Germinal center (tissue), 1 donor: Measurements from ENCODE around the gene NPW.

Source experiments
- DNase-seq: peaks from one replicate; pipeline ENCODE4 v3.0.0; 2012; ENCODE audit warnings: mixed read lengths, low spot score

The NPW gene

DNA sequence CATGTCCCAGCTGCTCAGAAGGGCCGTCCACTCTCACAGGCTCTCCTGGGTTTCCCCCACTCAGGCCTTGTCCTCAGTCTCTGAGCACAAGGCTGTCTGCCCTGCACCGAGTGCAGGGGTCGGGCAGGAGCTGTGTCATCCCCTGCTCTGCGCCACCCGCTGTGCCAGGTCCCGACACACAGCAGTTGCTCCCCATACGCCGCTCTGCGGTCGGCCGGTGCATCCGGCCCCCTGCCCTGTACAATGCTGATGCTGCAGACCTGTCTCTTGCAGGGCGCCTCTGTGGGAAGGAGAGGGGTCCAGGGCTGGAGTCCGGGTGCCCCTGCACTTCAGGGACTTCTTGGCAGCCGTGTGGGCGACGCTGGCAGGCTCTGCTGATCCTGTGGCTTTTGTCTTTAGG, 34.3 kb downstream of the NPW start:
- no peak for DNase-seq

DNA sequence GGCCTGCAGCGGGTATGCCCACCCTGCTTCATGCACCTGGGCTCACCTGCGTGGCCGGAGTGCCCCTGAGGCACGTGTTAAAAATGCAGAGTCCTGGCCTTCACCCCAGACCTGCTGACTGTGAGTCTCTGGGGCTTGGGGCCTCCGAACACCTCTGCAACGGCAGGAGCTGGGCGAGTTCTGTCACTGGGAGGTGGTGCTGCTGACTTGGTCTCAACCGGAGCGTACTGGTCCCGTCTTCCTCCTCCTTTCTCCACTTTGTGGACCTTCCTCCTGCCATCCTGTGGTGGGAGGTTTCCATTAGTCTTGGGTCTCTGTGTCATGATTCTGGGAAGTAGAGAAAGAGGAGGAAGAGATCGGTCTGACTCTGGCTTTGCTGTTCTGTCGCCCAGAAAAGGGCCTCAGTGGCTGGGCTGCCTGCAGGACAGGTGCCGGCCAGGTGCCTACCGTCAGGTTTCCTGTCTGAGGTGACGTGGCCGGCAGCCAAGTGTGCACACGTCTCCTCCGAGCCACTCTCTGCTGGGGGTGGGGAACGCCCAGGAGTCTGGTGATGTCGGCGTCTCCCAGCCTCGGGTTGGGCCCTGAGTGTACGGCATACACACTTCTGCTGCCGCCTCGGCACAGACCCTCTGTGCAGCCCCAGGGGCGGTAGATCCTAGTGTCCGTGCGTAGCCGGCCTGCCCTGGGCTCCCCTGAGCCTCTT, 35.1 kb downstream of the NPW start:
- DNase-seq: no peak

DNA sequence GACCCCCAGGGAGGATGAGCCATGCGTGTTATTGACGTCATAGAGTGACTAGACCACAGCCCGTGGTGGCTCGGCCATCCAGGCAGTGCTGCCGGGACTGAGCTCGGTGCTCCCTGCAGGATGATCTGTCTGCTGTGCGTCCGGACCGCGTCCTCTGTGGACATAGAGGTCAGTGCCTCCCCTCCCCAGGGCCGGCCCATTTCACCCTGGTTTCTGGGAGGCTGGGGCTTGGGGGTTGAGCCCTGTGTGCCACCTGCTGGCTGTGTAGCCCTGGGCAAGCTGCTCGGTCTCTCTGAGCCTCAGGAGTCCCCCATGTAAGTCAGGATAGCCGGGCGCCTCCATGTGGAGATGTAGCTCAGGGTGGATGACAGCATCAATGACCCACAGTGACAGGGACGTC, 36.5 kb downstream of the NPW start:
- no peak for DNase-seq

DNA sequence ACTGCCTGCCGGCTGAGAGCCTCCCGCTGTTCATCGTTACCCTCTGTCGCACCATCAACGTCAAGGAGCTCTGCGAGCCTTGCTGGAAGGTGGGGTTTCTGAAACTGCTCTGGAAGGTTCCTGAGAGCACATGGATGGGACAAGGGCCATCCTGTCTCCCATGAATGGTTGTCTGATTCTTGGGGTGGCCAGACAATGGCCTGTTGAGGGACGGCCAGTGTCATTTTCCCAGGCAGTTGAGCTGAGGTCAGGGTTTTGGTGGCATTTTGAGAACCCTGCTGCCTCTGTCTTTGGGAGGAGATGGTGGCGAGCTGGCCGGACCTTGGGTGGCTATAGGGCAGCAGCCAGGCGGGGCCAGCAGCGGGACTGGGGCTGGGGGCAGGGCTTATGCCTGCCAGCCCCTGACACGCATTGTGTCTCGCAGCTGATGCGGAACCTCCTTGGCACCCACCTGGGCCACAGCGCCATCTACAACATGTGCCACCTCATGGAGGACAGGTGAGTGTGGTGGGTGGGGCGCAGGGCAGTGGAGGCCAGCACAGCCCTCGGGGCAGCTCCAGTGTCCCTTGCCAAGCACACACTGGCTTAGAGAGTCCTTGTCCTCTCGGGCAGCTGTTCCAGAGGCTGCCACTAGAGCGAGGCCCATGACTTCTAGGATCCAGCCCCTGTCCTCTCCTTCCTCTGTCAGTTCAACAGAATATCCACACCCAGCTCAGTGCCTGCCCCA, 37.3 kb downstream of the NPW start:
- DNase-seq: no peak

DNA sequence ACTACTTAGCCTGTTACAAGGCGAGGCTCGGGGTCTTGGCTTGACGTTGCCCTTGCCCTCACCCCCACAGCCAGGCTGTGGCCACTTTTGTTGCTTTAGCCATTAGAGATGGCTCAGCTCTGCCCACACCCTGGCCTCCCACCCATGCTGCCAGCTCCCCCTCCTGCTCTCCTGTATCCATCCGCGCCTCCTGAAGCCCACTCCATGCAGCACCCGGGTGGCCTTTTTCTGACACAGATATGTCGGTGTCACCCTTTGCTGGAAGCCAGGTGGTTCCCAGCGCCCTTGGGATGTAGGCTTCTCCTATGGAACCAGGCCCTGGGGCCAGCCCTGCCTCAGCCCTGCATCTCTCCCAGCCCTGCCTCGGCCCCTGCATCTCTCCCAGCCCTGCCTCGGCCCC, 37.9 kb downstream of the NPW start:
- DNase-seq: no peak

DNA sequence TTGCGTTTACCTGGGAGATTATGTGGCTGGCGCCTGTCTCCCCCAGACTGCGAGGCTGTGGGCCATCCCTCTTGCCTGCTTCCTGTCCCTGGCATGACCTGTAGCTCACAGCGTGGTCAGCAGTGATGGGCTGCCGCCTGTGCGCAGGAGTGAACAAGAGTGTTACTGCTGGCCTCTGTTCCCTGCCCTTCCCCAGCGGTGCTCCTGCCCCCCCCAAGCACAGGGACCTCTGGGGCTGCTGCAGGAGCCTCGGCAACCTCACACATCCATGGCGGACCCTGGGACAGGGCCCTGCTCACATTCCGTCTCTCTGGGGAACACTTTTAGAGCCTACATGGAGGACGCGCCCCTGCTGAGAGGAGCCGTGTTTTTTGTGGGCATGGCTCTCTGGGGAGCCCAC, 38.8 kb downstream of the NPW start:
- no peak for DNase-seq

DNA sequence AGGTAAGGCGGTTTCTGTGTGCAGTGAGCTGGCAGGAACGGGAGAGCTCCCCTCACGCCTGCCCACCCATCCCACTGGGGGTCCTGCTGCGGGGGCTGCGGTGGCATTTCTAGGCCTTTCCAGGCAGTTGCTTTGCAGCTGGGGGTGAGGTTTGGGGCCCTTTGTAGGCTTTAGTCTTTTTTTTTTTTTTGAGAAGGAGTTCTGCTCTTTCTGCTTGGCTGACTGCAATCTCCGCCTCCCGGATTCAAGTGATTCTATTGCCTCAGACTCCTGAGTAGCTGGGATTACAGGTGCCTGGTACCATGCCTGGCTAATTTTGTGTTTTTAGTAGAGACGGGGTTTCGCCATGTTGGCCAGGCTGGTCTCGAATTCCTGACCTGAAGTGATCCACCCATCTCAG, 39.3 kb downstream of the NPW start:
- DNase-seq: no peak

DNA sequence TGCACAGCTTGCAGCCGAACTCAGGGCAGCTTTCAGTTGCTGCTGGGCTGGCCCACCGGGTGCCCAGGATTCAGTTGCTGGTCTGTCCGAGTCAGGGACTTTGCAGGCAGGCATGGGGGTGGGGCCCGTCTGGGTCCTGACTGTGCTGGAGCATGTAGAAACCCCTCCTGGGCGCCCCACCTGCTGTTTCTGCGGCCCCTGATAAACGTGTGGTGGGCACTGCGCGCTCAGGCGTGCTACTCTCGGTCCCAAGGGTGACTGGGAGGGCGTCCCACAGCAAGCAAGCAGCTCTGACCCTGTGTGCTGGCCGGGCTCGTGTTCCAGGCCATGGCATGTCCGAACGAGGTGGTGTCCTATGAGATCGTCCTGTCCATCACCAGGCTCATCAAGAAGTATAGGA, 40.8 kb downstream of the NPW start:
- no peak for DNase-seq

DNA sequence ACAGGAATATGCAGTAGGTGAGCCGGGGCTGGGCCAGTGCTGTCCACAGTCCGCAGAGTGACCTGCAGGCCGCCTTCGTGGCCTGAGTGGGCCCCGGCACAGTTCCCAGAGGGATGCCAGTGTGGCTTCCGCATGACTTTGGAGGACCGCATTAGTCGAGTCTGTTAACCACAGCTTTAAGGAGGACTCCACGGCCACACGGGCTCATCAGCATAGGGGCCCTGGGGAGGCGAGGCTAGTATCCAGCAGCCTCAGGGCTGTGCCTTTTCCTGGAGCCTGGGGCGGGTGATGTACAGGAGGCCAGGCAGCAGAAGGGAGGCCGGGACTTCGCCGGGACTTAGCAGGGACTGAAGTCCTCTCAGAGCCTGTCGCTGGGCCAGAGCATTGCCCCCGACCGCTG, 41.4 kb downstream of the NPW start:
- no peak for DNase-seq

DNA sequence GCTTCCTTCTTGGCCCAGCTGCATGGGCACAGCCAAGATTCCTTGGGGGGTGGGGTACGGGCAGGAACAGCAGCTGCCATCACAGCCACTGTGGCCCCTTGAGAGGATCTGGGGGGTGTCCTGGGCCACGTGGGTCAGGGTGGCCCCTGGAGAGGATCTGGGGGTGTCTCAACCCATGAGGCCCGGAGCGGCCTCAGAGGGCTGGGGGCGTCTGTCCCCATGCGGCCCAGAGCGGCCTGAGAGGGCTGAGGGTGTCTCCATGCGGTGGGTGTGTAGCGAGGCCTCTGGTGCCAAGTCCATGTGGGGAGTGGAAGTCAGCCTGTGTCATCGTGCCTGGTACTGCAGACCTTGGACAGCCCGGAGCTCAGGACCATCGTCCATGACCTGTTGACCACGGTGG, 41.9 kb downstream of the NPW start:
- no peak for DNase-seq

DNA sequence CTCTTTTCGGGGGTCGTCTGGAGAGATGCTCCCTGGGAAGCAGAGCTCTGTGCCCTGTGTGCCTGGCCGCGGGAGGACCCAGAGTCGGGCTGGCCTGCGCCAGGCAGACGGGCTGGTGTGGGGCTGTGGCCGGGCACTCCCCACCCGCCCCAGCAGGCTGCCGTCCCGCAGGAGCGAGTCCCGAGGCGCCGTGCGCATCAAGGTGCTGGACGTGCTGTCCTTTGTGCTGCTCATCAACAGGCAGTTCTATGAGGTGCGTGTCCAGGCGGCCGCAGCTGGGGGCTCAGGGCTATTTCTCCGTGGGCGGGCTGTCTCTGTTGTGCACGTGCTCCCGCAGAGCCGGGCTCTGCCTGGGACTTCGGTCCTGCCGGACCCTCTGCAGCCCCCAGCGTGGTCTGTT, 43.2 kb downstream of the NPW start:
- no peak for DNase-seq

DNA sequence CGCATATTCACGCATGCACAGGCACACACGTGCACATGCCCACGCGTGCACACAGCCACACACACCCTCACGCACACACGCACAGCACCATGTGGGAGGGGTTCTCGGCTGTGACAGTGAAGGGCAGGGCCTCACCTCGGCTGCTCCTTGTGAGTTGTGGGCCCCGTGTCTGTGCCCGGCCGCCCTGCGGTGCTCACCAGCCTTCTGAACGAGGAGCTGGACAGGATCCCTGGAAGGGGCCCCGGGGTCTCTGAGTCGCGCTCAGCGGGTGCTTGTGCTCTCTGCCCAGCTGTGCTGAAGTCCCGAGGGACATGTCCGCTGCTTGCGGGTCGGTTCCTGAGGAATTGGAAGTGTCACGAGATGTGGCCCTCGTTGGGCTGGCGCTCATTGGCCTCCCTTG, 44.3 kb downstream of the NPW start:
- DNase-seq: no peak

DNA sequence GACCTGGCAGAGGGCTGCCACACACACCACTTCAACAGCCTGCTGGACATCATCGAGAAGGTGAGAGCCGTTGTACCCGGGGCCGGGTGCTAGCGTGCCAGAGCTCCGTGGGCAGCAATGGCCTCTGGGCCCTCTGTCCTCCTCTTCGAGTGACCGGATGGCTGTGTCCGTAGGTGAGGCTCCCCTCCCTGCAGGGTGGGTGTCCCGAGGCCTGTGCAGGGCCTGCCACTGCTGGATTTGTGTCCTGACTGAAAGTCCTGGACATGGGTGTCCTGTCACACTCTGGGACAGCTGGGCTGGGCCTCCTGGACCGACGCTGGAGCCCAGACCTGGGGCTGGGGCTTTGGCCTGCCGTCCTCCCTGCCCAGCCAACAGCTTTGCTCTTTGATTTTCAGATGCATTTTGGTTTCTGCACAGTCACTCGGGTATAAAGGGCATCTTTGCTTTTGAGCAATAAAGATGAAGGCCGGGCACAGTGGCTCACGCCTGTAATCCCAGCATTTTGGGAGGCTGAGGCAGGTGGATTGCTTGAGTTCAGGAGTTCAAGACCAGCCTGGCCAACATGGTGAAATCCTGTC, 44.9 kb downstream of the NPW start:
- no peak for DNase-seq

DNA sequence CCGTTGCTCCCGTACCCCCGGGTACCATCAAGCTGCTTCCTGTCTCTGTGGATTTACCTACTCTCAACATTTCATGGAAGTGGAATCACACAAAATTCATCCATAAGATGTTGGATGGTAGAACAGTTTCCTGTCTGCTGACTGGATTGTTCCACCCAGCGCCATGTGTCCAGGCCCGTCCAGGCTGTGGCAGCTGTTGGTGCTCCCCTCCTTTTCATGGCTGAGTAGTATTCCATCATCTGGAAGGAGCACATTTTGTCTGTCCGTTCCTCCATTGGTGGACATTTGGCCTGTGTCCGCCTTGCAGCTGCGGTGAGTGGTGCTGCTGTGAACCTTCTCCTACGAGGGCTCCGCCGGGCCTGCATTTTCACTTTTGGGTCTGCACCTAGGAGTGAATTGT, 46.6 kb downstream of the NPW start:
- DNase-seq: no peak
